Nephron progenitor cell (in vitro differentiated cells): ENCODE results near the gene DTNB.

Source experiments
- DNase-seq: peaks from one replicate; pipeline ENCODE4 v3.0.0; 2021
- H3K27ac Mint-ChIP-seq: 2 replicates; pipeline ENCODE4 v1.8.0; 2021; ENCODE audit warnings: mild to moderate bottlenecking, moderate library complexity, mixed read lengths
- H3K27me3 Mint-ChIP-seq: 2 replicates; pipeline ENCODE4 v1.8.0; 2021; ENCODE audit warnings: mild to moderate bottlenecking, low read depth, mixed read lengths; ENCODE audit not compliant: poor library complexity
- H3K36me3 Mint-ChIP-seq: 2 replicates; pipeline ENCODE4 v1.8.0; 2021; ENCODE audit warnings: low read depth, mixed read lengths
- H3K4me1 Mint-ChIP-seq: 2 replicates; pipeline ENCODE4 v1.8.0; 2021; ENCODE audit warnings: mixed read lengths
- H3K4me3 Mint-ChIP-seq: 2 replicates; pipeline ENCODE4 v1.8.0; 2021; ENCODE audit warnings: mild to moderate bottlenecking, moderate library complexity, mixed read lengths
- H3K9me3 Mint-ChIP-seq: 2 replicates; pipeline ENCODE4 v1.8.0; 2021; ENCODE audit warnings: mild to moderate bottlenecking, moderate library complexity, mixed read lengths
- TF ChIP-seq, protein P1 (sequence below): fragments of 200-600 bp; sonication (generic); IDR thresholded peaks from 2 replicates; pipeline ENCODE4 v1.5.0; 2021; ENCODE audit warnings: antibody characterized with exemption

DTNB gene

DNA sequence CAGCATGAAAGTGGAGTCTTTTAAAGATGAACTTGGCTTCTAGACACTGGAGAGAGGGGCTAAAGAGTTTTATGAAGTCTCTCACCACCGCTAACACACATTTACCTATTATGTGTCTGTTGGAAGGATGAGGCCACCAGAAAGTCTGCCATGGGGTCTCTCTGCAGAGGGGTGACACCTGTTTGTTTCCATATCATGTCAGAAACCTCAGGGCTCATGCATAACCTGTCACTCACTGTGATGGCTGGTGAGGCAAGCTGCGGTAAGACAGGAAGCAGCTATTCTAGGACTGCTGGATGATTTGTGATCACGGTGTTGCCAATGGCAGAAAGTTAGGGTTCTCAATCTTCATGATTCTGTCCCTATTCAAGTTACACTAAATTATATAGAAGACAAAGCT, 270.9 kb downstream of the DTNB start:
- Mint-ChIP-seq H3K27me3 (peaks cover 6% of the 10 kb centered on the region), H3K36me3 (peaks cover 15% of the 10 kb centered on the region), H3K27ac (no peak overlapping the region), H3K4me3 (no peak overlapping the region), H3K9me3 (no peaks in the 10 kb centered on the region), H3K4me1 (peaks cover 17% of the 10 kb centered on the region)
- TF ChIP-seq, protein P1, sequence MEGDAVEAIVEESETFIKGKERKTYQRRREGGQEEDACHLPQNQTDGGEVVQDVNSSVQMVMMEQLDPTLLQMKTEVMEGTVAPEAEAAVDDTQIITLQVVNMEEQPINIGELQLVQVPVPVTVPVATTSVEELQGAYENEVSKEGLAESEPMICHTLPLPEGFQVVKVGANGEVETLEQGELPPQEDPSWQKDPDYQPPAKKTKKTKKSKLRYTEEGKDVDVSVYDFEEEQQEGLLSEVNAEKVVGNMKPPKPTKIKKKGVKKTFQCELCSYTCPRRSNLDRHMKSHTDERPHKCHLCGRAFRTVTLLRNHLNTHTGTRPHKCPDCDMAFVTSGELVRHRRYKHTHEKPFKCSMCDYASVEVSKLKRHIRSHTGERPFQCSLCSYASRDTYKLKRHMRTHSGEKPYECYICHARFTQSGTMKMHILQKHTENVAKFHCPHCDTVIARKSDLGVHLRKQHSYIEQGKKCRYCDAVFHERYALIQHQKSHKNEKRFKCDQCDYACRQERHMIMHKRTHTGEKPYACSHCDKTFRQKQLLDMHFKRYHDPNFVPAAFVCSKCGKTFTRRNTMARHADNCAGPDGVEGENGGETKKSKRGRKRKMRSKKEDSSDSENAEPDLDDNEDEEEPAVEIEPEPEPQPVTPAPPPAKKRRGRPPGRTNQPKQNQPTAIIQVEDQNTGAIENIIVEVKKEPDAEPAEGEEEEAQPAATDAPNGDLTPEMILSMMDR, result no peak
- DNase-seq, result no peak

DNA sequence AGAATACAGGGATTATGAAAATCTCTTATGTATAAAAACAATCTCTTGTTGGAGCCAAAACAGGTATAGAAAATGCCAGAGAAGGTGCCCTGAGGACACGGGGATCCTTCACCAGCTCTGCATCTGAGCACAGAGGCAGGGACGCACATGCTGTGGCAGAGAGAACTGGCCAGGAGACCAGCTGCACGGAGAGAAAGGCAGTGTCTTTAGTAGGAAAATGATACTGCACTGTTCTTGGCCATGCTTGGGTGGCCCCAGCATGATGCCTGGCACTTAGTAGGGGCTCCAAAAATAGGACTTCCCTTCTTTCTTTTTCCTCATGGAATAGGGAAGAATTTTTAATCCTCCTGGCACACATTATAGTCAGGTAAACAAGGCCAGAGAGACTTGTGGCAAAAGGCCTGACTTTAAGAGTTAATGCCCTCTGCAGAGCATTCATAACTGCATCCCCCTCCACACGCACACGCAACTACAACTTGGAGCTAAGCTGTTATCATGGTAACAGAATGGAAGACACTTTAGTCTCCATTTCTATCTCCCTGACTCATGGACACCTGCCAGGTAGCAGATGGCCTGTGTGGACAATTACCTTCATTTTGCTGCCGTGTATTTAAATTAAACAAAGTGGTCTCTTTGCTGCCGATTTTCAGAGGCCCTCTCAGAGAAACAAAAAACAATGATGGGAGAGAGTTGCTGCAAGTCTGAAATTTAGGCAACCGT, 271.9 kb downstream of the DTNB start:
- H3K27ac Mint-ChIP-seq, result no peak overlapping the region

DNA sequence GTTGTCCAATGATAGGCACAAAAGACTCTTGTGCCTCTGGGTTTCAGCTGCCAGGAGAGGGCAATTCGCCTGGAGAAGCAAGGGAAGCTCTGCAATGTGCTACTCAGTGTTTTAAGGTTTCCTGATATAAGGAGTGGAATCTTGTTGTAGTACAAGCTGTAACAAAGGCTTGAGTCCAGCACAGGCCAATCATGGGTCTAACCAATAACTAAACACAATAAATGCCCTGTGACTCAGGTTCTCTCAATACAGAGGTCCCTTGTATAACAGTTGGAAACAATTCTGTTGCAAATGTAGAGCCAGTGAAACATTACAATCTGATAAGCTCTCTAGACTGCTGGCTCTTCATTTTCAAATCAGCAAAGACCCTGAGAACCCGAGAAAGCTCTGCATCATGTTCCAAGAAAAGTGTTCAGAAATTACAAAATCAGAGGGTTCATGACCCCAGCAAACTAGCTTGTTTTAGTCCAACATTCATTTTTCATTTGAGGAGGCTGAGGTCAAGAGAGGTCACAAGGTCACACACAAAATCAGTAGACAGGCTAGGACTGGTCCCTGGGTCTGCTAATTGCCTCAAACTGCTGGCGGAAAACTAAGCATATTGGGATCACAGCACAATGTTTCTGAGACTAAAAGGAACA, 272.7 kb downstream of the DTNB start:
- Mint-ChIP-seq H3K9me3 (no peaks in the 10 kb centered on the region), H3K36me3 (peaks cover 7% of the 10 kb centered on the region), H3K27ac (peak overlapping the region; percentile 36), H3K4me1 (peaks cover 17% of the 10 kb centered on the region), H3K27me3 (peaks cover 3% of the 10 kb centered on the region), H3K4me3 (no peak overlapping the region)
- TF ChIP-seq, protein P1, result no peak
- no peak for DNase-seq

More for the DNA sequence above, 271.9 kb downstream of the DTNB start:
- TF ChIP-seq, protein P1, result no peak
- Mint-ChIP-seq H3K27me3 (peaks cover 6% of the 10 kb centered on the region), H3K4me3 (no peak overlapping the region), H3K36me3 (peaks cover 11% of the 10 kb centered on the region), H3K9me3 (no peaks in the 10 kb centered on the region), H3K4me1 (peaks cover 17% of the 10 kb centered on the region)
- DNase-seq, result no peak

DNA sequence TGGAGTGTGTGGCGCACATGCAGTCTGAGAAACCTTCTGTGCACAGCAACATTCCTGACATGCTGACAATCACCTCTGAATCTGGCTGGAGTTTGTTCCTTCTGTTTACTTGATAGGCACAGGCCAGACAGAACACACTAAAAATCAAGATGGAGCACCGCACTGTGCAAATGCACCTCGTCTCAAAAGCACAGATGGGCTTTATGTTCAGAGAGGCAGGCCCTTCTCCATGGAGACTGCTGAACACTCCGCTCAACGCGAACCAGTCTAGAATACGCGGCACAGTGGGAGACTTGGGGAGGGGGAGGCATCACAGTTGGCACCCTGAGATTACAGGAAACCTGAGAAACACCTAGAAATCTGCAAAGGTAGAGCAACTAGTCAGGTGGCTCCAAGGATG, 273.2 kb downstream of the DTNB start:
- H3K36me3 Mint-ChIP-seq, result peaks cover 5% of the 10 kb centered on the region
- H3K4me1 Mint-ChIP-seq, result peaks cover 17% of the 10 kb centered on the region
- no peaks in the 10 kb centered on the region for H3K9me3 Mint-ChIP-seq
- DNase-seq, result no peak
- peak overlapping the region; percentile 36 for H3K27ac Mint-ChIP-seq
- peaks cover 3% of the 10 kb centered on the region for H3K27me3 Mint-ChIP-seq
- H3K4me3 Mint-ChIP-seq, result no peak overlapping the region
- TF ChIP-seq, protein P1, result no peak

DNA sequence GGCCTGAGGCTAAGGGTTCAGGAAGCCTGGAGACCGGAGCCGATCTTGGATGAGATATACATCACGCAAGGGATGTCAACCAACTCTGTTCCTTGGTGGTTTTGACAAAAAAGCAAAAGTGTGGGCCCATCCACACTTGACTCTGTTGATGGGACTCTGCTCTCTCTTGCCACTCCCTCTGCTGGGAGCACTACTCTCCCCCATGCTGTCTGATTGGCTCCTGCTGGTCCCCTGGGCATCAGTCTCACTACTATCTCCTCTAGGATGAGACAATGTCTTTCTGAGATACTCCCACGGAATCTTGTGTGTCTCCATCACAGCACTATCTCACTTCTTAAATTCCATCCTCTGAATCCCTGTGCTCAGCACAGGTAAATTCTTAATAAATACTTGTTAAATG, 274.8 kb downstream of the DTNB start:
- Mint-ChIP-seq H3K36me3 (peaks cover 12% of the 10 kb centered on the region), H3K4me1 (peaks cover 17% of the 10 kb centered on the region), H3K27ac (no peak overlapping the region), H3K27me3 (peaks cover 3% of the 10 kb centered on the region), H3K9me3 (peaks cover 13% of the 10 kb centered on the region), H3K4me3 (no peak overlapping the region)
- DNase-seq, result no peak
- TF ChIP-seq, protein P1, result no peak
